ENCODE results near the gene PLAC1. TPM values are rescaled to one million over a fixed set of nuclear protein-coding genes. Genes with fewer than 3 reads are reported as not detected.

PLAC1 gene
- total and polyA plus RNA-seq, 2 experiments from 2014 or later = 0.50 to 0.83 TPM

- no peak overlapping the region for H3K27ac ChIP-seq (ENCODE audit: low read depth)
- Mint-ChIP-seq H3K27me3 (ENCODE audit: insufficient read depth, low read depth, poor library complexity) (peaks cover 3% of the 10 kb centered on the region), H3K4me3 (no peak overlapping the region), H3K27ac (no peak overlapping the region), H3K9me3 (no peaks in the 10 kb centered on the region), H3K36me3 (ENCODE audit: low read depth) (no peaks in the 10 kb centered on the region), H3K4me1 (peaks cover 27% of the 10 kb centered on the region)
- H2AFZ ChIP-seq = no peak overlapping the region
- H3K4me3 ChIP-seq = no peak overlapping the region
- no peaks in the 10 kb centered on the region for H3K9me2 ChIP-seq (ENCODE audit: insufficient read depth)
- no peaks in the 10 kb centered on the region for H3K79me2 ChIP-seq (replicated peaks; ENCODE audit: insufficient read depth)
- H3F3A ChIP-seq (replicated peaks; ENCODE audit: low read depth) = no peaks in the 10 kb centered on the region
- H3K27me3 ChIP-seq (ENCODE audit: insufficient read depth) = no peaks in the 10 kb centered on the region
- peaks cover 17% of the 10 kb centered on the region for H3K4me1 ChIP-seq (ENCODE audit: insufficient read depth)
- TF ChIP-seq POLR2AphosphoS5 (IDR thresholded peaks at IDR 0.05; ENCODE audit: low read depth) (no peak), EZH2phosphoT487 (IDR thresholded peaks at IDR 0.05; ENCODE audit: unreplicated experiment) (no peak), ZNF462 (CRISPR knock-in tag; IDR thresholded peaks at IDR 0.05) (no peak), ZNF331 (CRISPR knock-in tag; IDR thresholded peaks at IDR 0.05; ENCODE audit: low read depth) (no peak), ETS1 (IDR thresholded peaks at IDR 0.05) (no peak), CREB1 (CRISPR knock-in tag; IDR thresholded peaks at IDR 0.05; ENCODE audit: low read depth) (no peak), EZH2 (IDR thresholded peaks at IDR 0.05; ENCODE audit: low read depth, unreplicated experiment) (no peak), JUNB (IDR thresholded peaks at IDR 0.05; ENCODE audit: unreplicated experiment) (no peak), STAT1 (IDR thresholded peaks at IDR 0.05; ENCODE audit: unreplicated experiment) (no peak)
- no peak for ATAC-seq
- no peaks in the 10 kb centered on the region for H4K20me1 ChIP-seq (replicated peaks; ENCODE audit: insufficient read depth)
- no peaks in the 10 kb centered on the region for H3K36me3 ChIP-seq (ENCODE audit: insufficient read depth)
- DNase-seq (ENCODE audit: low spot score) = no peak
- H3K4me2 ChIP-seq = no peak overlapping the region
These were observed 87.4 kb downstream of the PLAC1 start for GRCh38 chrX:134570899-134571298.
